Hepatocyte (in vitro differentiated cells): Measurements from ENCODE around the gene GORASP2.

Experiments
- CTCF ChIP-seq: fragments of 200-600 bp; sonication (generic); IDR thresholded peaks from 2 replicates; pipeline ENCODE4 v1.5.1; 2016; ENCODE audit warnings: antibody characterized with exemption, mild to moderate bottlenecking; ENCODE audit not compliant: poor library complexity
- EZH2 ChIP-seq: fragments of 200-600 bp; sonication (generic); IDR thresholded peaks from 2 replicates; pipeline ENCODE4 v1.6.1; 2016; ENCODE audit warnings: antibody characterized with exemption, mild to moderate bottlenecking, borderline replicate concordance
- EZH2phosphoT487 ChIP-seq: fragments of 200-600 bp; sonication (generic); IDR thresholded peaks from one replicate; pipeline ENCODE4 v1.6.1; 2018; ENCODE audit warnings: antibody characterized with exemption, mild to moderate bottlenecking, low read depth, moderate library complexity; ENCODE audit not compliant: unreplicated experiment, severe bottlenecking

- no peak for TF ChIP-seq CTCF
- TF ChIP-seq EZH2, result no peak
- TF ChIP-seq EZH2phosphoT487, result no peak
Measured at GRCh38 chr2:170929686-170930050, 615 bp downstream of the GORASP2 start.
